ENCODE measurements around the gene BANF2. TPM values are rescaled to one million over a fixed set of nuclear protein-coding genes. Genes with fewer than 3 reads are reported as not detected.

The BANF2 gene
- total and polyA plus RNA-seq, 2 of the 13 experiments (the other 11 are each of a cell fraction or from before 2014, with no cell fraction given): 0.35 TPM; not detected in 1

GRCh38 chr20:17679941-17680835, 19.6 kb upstream of the BANF2 start (continued):
- TF ChIP-seq TIGD3 (CRISPR knock-in tag; IDR thresholded peaks at IDR 0.05; ENCODE audit: borderline replicate concordance): no peak
- TF ChIP-seq ZNF207 (IDR thresholded peaks at IDR 0.05; ENCODE audit: borderline replicate concordance): no peak
- no peak for TF ChIP-seq MBNL3 (CRISPR knock-in tag; conservative IDR thresholded peaks at IDR 0.05)
- TF ChIP-seq SMC3 (IDR thresholded peaks at IDR 0.05; ENCODE audit: low read length): no peak
- TF ChIP-seq TARDBP (CRISPR knock-in tag; IDR thresholded peaks at IDR 0.05): no peak; the same call in 1 of the 2 replicates
- TF ChIP-seq HNF4G (IDR thresholded peaks at IDR 0.05; ENCODE audit: borderline replicate concordance, low read depth, low read length): 0 out of 2 replicates have a peak, but pooled peaks have one; percentile 52
- TF ChIP-seq HNF4G (CRISPR knock-in tag; IDR thresholded peaks at IDR 0.05; ENCODE audit: borderline replicate concordance, low read depth): no peak
- peak; percentile 83; the same call in 1 of the 2 replicates for TF ChIP-seq ZNF543 (CRISPR knock-in tag; IDR thresholded peaks at IDR 0.05)
- peak; percentile 46; the same call in 1 of the 2 replicates for TF ChIP-seq NCOR1 (IDR thresholded peaks at IDR 0.05; ENCODE audit: borderline replicate concordance, low read length)
- no peak; the same call in 1 of the 2 replicates for TF ChIP-seq ATF3 (CRISPR knock-in tag; IDR thresholded peaks at IDR 0.05)
- TF ChIP-seq ZNF550 (CRISPR knock-in tag; IDR thresholded peaks at IDR 0.05; ENCODE audit: borderline replicate concordance): no peak
- no peak for TF ChIP-seq ZNF549 (CRISPR knock-in tag; IDR thresholded peaks at IDR 0.05)
- no peak for TF ChIP-seq ZBTB26 (CRISPR knock-in tag; IDR thresholded peaks at IDR 0.05; ENCODE audit: borderline replicate concordance)
- TF ChIP-seq SYNCRIP (IDR thresholded peaks at IDR 0.05; ENCODE audit: insufficient read depth, low read depth, low read length): no peak
- TF ChIP-seq ZNF17 (CRISPR knock-in tag; IDR thresholded peaks at IDR 0.05): no peak
- no peak for TF ChIP-seq KLF11 (CRISPR knock-in tag; IDR thresholded peaks at IDR 0.05)
- no peak for TF ChIP-seq ZNF597 (CRISPR knock-in tag; IDR thresholded peaks at IDR 0.05)
- TF ChIP-seq MEIS2 (CRISPR knock-in tag; IDR thresholded peaks at IDR 0.05): peak; percentile 83
- TF ChIP-seq SAP130 (CRISPR knock-in tag; IDR thresholded peaks at IDR 0.05; ENCODE audit: low read depth): peak; percentile 91
- no peak for TF ChIP-seq SETDB1 (CRISPR knock-in tag; IDR thresholded peaks at IDR 0.05; ENCODE audit: borderline replicate concordance)
- no peak for TF ChIP-seq ZNF432 (CRISPR knock-in tag; IDR thresholded peaks at IDR 0.05; ENCODE audit: borderline replicate concordance)
- no peak for TF ChIP-seq ZSCAN25 (CRISPR knock-in tag; IDR thresholded peaks at IDR 0.05)
- no peak for TF ChIP-seq FOXK2 (IDR thresholded peaks at IDR 0.05)
- TF ChIP-seq TSC22D2 (CRISPR knock-in tag; IDR thresholded peaks at IDR 0.05; ENCODE audit: borderline replicate concordance): 0 out of 2 replicates have a peak, but pooled peaks have one; percentile 10
- TF ChIP-seq ZSCAN30 (CRISPR knock-in tag; IDR thresholded peaks at IDR 0.05): peak; percentile 26; the same call in 1 of the 2 replicates
- 0 out of 2 replicates have a peak, but pooled peaks have one; percentile 53 for TF ChIP-seq ZNF564 (CRISPR knock-in tag; IDR thresholded peaks at IDR 0.05)
- TF ChIP-seq ZNF773 (CRISPR knock-in tag; IDR thresholded peaks at IDR 0.05; ENCODE audit: borderline replicate concordance): no peak
- TF ChIP-seq ZNF567 (CRISPR knock-in tag; IDR thresholded peaks at IDR 0.05; ENCODE audit: borderline replicate concordance): no peak

Data from HepG2 (cell line).